ENCODE data around the gene RCC1.
"Not testable (repeated sequence)": the region's sequence is repeated elsewhere in the genome, so short reads cannot be mapped to it uniquely, and the experiment has no call there.

RCC1 gene

DNA sequence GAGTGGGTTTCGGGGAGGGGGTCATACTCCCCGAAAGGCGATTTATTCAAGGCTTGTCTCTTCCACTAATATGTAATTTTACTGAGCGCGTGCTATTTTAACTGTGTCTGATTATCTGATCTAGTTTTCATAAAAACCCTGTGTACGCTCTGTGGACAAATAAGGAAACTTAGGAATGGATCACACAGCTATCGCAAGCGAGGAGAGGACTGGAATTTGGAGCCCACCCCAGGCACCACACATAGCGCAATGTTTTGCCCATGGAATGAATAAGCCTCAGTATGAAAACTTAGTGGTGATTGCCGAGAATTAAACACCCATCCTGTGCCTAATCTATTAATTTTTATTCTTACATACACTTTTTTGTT, 76.4 kb downstream of the RCC1 start:
- DNase-seq (ENCODE audit: insufficient read length, low spot score) = no peak
- FAIRE-seq = no peak

DNA sequence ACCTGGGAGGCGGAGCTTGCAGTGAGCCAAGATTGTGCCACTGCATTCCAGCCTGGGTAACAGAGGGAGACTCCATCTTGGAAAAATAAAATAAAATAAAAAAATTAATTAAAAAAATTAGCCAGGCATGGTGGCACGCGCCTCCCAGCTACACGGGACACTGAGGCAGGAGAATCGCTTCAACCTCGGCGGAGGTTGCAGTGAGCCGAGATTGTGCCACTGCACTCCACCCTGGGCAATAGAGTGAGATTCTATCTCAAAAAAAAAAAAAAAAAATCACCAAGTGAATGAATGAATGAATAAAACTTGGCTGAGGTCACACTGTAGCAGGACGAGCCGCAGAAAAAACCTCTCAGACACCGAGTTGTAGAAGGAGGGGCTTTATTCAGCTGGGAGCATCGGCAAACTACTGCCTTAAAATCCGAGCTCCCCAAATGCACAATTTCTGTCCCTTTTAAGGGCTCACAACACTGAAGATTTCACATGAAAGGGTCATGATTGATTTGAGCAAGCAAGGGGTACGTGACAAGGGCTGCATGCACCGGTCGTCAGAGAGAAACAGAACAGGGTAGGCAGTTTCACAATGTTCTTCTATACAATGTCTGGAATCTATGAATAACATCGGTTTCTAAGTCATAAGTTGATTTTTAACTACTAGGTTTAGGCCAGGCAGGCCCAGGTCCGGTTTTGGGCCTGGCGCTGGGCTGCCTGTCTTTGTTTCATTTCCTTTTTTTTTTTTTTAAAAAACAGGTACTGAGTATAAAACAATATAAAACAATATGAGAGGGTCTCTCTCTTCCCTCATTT, 80.9 kb downstream of the RCC1 start:
- not testable (repeated sequence) for DNase-seq (ENCODE audit: insufficient read length, low spot score); FAIRE-seq
